Measurements from ENCODE around the gene SPTB. TPM values are rescaled to one million over a fixed set of nuclear protein-coding genes. Genes with fewer than 3 reads are reported as not detected.

The SPTB gene
- total RNA-seq, 1 experiment from 2014 or later = 2.3 TPM

DNA sequence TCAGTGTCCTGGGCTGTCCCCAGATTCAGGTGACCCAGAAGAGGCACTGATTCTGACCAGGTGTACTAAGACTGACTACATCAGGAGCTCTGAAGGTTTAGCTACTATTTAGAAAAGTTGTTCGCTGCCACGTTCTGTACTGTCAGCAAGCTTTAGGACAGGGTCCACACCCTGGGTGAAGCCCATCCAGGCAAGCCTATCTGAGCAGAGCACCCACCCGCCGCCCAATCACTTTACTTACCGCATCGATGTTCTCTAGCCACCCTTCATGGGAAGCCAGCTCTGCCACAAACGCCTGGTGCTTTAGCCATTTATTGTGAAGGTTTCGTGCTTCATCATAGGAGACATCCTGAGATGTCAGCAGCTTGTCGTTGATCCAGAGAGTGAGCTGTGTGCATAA is 95.7 kb downstream of the SPTB start:
- H3K4me3 Mint-ChIP-seq = no peak overlapping the region
- Histone ChIP-seq H2BK5ac (ENCODE audit: insufficient read length, low read length) (no peak overlapping the region), H2BK15ac (ENCODE audit: low read depth, low read length) (no peak overlapping the region), H3K23ac (ENCODE audit: insufficient read length, low read depth, low read length) (no peak overlapping the region), H4K5ac (ENCODE audit: insufficient read length, low read depth, low read length) (no peak overlapping the region), H4K20me1 (ENCODE audit: control insufficient read depth, insufficient read depth, insufficient read length) (peaks cover 4% of the 10 kb centered on the region), H4K8ac (replicated peaks; ENCODE audit: insufficient read length, low read depth, low read length) (no peak overlapping the region), H2BK120ac (ENCODE audit: low read depth, low read length, poor library complexity, severe bottlenecking) (no peak overlapping the region), H3K79me1 (ENCODE audit: insufficient read depth, low read depth, low read length, poor library complexity, severe bottlenecking) (no peaks in the 10 kb centered on the region), H3K4me1 (ENCODE audit: insufficient read depth, low read length) (no peaks in the 10 kb centered on the region), H3K27ac (ENCODE audit: insufficient read length, low read depth, low read length) (no peak overlapping the region), H3K23me2 (ENCODE audit: insufficient read length, low read depth, low read length, poor library complexity, severe bottlenecking) (no peaks in the 10 kb centered on the region), H3T11ph (ENCODE audit: low read length) (no peak overlapping the region), H4K91ac (ENCODE audit: insufficient read length, low read depth, low read length) (no peak overlapping the region), H3K56ac (ENCODE audit: insufficient read length, low read depth, low read length) (no peak overlapping the region), H2AK5ac (ENCODE audit: insufficient read length, low read length) (no peak overlapping the region), H3K9ac (ENCODE audit: extremely low read depth, insufficient read length, low read length) (no peak overlapping the region), H3K4me2 (ENCODE audit: insufficient read depth, insufficient read length, low read length) (no peak overlapping the region), H3K18ac (ENCODE audit: insufficient read length, low read depth, low read length) (no peak overlapping the region), H3K79me2 (ENCODE audit: insufficient read depth, low read length) (no peaks in the 10 kb centered on the region), H2AFZ (ENCODE audit: low read length) (no peak overlapping the region), H2BK12ac (ENCODE audit: insufficient read length, low read depth, low read length) (no peak overlapping the region), H3K4ac (ENCODE audit: low read depth, low read length) (no peak overlapping the region), H2BK20ac (ENCODE audit: low read depth, low read length, poor library complexity, severe bottlenecking) (no peak overlapping the region), H3K9me3 (ENCODE audit: control insufficient read depth, low read depth, low read length) (no peaks in the 10 kb centered on the region), H3K14ac (ENCODE audit: insufficient read depth, low read length) (no peak overlapping the region), H3K27me3 (ENCODE audit: insufficient read depth, low read length) (no peaks in the 10 kb centered on the region)
- DNase-seq = no peak
- H3K27ac Mint-ChIP-seq = no peak overlapping the region
- TF ChIP-seq, protein P1, sequence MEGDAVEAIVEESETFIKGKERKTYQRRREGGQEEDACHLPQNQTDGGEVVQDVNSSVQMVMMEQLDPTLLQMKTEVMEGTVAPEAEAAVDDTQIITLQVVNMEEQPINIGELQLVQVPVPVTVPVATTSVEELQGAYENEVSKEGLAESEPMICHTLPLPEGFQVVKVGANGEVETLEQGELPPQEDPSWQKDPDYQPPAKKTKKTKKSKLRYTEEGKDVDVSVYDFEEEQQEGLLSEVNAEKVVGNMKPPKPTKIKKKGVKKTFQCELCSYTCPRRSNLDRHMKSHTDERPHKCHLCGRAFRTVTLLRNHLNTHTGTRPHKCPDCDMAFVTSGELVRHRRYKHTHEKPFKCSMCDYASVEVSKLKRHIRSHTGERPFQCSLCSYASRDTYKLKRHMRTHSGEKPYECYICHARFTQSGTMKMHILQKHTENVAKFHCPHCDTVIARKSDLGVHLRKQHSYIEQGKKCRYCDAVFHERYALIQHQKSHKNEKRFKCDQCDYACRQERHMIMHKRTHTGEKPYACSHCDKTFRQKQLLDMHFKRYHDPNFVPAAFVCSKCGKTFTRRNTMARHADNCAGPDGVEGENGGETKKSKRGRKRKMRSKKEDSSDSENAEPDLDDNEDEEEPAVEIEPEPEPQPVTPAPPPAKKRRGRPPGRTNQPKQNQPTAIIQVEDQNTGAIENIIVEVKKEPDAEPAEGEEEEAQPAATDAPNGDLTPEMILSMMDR (conservative IDR thresholded peaks at IDR 0.05) = no peak
- no CpG with 5 or more reads among the region's 9 CpGs for WGBS (ENCODE audit: extremely low coverage, insufficient read length, low lambda C conversion rate)
- H3K36me3 Mint-ChIP-seq (ENCODE audit: insufficient read depth in 1 of 3, low read depth in 3 of 3) = no peaks in the 10 kb centered on the region
- no peaks in the 10 kb centered on the region for H3K9me3 Mint-ChIP-seq
- peaks cover 3% of the 10 kb centered on the region; the same call in 1 of the 2 replicates for H3K27me3 Mint-ChIP-seq (ENCODE audit: low read depth)
- peaks cover 0 to 4% of the 10 kb centered on the region in 2 experiments; a peak in 1 of 4 replicates for H3K4me1 Mint-ChIP-seq
